LNCAP (cell line): ENCODE data around the gene SUCLG2.

Experiments used
- CTCF ChIP-seq: fragments of 450-650 bp; IDR thresholded peaks from 2 replicates; pipeline ENCODE4 v1.5.1; 2017; ENCODE audit warnings: mild to moderate bottlenecking

SUCLG2 gene

GRCh38 chr3:67450153-67450552 is 204.3 kb downstream of the SUCLG2 start:
- TF ChIP-seq CTCF: no peak

GRCh38 chr3:67447393-67447792 is 207.0 kb downstream of the SUCLG2 start:
- no peak for TF ChIP-seq CTCF

- TF ChIP-seq CTCF: no peak
Observed at GRCh38 chr3:67437789-67438188, 216.6 kb downstream of the SUCLG2 start.

GRCh38 chr3:67437090-67437489 is 217.3 kb downstream of the SUCLG2 start:
- no peak for TF ChIP-seq CTCF

- no peak for TF ChIP-seq CTCF
Observed at GRCh38 chr3:67433109-67433508, 221.3 kb downstream of the SUCLG2 start.

GRCh38 chr3:67431887-67432286 is 222.5 kb downstream of the SUCLG2 start:
- TF ChIP-seq CTCF: no peak

- no peak for TF ChIP-seq CTCF
Observed at GRCh38 chr3:67423722-67424121, 230.7 kb downstream of the SUCLG2 start.

GRCh38 chr3:67421912-67422311 is 232.5 kb downstream of the SUCLG2 start:
- no peak for TF ChIP-seq CTCF
